ENCODE measurements around the gene WDR59.
"Not testable (repeated sequence)": the region's sequence is repeated elsewhere in the genome, so short reads cannot be mapped to it uniquely, and the experiment has no call there.

DNA sequence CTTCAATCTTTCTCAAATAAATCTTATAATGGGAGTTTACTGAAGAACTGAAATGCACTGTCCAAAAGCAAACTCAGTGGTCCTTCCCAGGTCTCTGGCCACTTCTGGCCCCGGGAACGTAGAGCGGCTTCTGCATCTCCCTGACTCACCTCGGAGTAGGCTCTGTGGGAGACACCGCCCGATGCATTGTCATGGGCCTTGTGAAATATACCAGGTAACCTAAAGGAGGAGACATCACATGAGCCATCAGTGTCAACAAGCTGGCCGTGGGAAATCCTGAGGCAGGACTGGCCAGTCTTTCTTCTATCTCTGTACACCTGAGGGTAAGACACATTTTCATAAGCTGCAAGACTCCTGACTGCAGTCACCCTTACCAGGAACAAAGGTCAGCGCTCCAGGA lies 76.2 kb downstream of the WDR59 start:
- not testable (repeated sequence) for TF ChIP-seq POLR2A (conservative IDR thresholded peaks at IDR 0.05); MTA2 (IDR thresholded peaks at IDR 0.05; ENCODE audit: low read depth); NR1H2 (CRISPR knock-in tag; IDR thresholded peaks at IDR 0.05)
- TF ChIP-seq, protein P1, sequence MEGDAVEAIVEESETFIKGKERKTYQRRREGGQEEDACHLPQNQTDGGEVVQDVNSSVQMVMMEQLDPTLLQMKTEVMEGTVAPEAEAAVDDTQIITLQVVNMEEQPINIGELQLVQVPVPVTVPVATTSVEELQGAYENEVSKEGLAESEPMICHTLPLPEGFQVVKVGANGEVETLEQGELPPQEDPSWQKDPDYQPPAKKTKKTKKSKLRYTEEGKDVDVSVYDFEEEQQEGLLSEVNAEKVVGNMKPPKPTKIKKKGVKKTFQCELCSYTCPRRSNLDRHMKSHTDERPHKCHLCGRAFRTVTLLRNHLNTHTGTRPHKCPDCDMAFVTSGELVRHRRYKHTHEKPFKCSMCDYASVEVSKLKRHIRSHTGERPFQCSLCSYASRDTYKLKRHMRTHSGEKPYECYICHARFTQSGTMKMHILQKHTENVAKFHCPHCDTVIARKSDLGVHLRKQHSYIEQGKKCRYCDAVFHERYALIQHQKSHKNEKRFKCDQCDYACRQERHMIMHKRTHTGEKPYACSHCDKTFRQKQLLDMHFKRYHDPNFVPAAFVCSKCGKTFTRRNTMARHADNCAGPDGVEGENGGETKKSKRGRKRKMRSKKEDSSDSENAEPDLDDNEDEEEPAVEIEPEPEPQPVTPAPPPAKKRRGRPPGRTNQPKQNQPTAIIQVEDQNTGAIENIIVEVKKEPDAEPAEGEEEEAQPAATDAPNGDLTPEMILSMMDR (IDR thresholded peaks at IDR 0.05 in 2 of 3, conservative IDR thresholded peaks at IDR 0.05 in 1 of 3; ENCODE audit: insufficient read depth in 2 of 3, low read depth in 1 of 3, low read length in 3 of 3), result not testable (repeated sequence)
